Activated T-cell treated with anti-CD3 and anti-CD28 coated beads, Interleukin-2, amount 50 U/mL, for 4 hours (primary cell): ENCODE results near the gene CCDC51. TPM values are rescaled to one million over a fixed set of nuclear protein-coding genes. Genes with fewer than 3 reads are reported as not detected.

Experiments
- ATAC-seq, 2 donors: fragments of 200-7000 bp; cut with Tn5 transposase; one replicate each; pipeline ENCODE4 v1.10.0; 2021
- DNase-seq: peaks from one replicate; pipeline ENCODE4 v3.0.0-alpha.2; 2020
- H3K27me3 Mint-ChIP-seq: one replicate; pipeline ENCODE4 v1.8.0; 2021; ENCODE audit warnings: low read depth, mixed read lengths
- H3K36me3 Mint-ChIP-seq: one replicate; pipeline ENCODE4 v1.8.0; 2022; ENCODE audit warnings: mixed read lengths; ENCODE audit not compliant: insufficient read depth
- H3K4me1 Mint-ChIP-seq: one replicate; pipeline ENCODE4 v1.8.0; 2021; ENCODE audit warnings: low read depth, mixed read lengths
- H3K4me3 Mint-ChIP-seq: one replicate; pipeline ENCODE4 v1.8.0; 2021; ENCODE audit warnings: mild to moderate bottlenecking, moderate library complexity, mixed read lengths
- H3K9me3 Mint-ChIP-seq: one replicate; pipeline ENCODE4 v1.8.0; 2021; ENCODE audit warnings: mixed read lengths
- total RNA-seq, 3 donors: library from RNA; stranded (reverse); gene quantifications; one replicate each; pipeline ENCODE4 v1.2.1, GENCODE V29; 2021

The CCDC51 gene
- total RNA-seq, 3 donors from 2014 or later: 21.7 to 29.4 (median 24.7) TPM

GRCh38 chr3:48413611-48414010 lies 26.3 kb downstream of the CCDC51 start:
- Mint-ChIP-seq H3K27me3 (no peaks in the 10 kb centered on the region), H3K9me3 (no peaks in the 10 kb centered on the region), H3K36me3 (no peaks in the 10 kb centered on the region), H3K4me1 (no peaks in the 10 kb centered on the region), H3K4me3 (no peak overlapping the region)
- no peak for DNase-seq
- ATAC-seq: no peak

DNA sequence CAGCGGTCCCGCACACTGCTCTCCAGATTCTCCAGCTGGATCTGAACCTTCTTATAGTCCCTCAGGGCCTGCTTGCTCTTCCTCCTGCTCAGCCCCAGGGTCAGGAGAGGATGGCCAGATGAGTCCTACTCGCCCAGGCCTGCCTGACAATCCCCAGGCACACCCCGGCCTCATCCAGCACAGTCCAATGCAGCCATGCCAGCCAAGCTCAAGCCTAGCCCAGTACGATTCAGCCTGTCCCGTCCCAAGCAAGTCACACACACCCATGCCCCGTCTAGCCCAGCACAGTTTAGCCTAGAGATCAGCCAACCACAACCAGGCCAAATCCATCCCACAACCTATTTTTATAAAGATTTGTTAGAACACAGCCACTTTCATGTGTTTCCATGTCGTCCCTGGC lies 26.8 kb downstream of the CCDC51 start:
- Mint-ChIP-seq H3K9me3 (no peaks in the 10 kb centered on the region), H3K36me3 (no peaks in the 10 kb centered on the region), H3K4me1 (no peaks in the 10 kb centered on the region), H3K4me3 (no peak overlapping the region), H3K27me3 (no peaks in the 10 kb centered on the region)
- DNase-seq (no peak), ATAC-seq (no peak)

GRCh38 chr3:48412375-48413001 lies 27.4 kb downstream of the CCDC51 start:
- ATAC-seq (no peak), DNase-seq (no peak)
- Mint-ChIP-seq H3K4me1 (no peaks in the 10 kb centered on the region), H3K9me3 (no peaks in the 10 kb centered on the region), H3K4me3 (no peak overlapping the region), H3K27me3 (no peaks in the 10 kb centered on the region), H3K36me3 (no peaks in the 10 kb centered on the region)

DNA sequence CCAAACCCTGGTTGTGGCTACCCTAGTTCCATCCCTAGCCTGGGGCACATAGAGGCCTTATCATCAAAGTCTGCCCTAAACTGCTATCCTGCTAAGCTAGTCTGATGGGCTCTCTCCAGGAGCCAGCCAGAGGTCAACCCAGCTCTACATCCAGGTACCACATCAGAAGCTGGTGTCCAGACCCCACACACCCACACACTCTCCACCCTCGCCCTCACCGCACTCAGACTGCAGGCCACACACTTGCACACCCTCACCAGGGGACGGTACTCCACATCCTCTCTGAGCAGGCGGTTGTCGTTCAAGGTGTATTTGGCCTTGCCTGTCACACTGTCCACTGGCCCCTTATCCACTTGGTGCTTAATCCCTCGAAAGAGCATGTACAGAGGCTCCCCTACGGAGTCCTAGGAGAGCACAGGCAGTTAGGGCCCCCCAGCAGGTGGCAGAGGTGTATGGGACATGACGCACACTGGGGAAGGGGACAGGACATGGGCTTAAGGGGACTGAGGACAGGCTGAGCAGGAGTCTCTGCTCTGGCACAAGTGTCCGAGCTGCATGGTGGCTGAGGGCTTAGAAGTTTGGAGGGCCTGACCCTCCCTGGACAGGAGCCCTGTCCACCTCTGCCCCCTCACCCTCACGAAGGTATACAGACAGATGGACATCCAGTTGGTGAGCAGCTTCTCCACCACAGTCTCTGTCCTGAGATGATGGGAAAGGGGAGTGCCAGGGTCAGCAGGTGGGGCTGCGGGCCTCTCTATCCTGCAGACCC lies 28.1 kb downstream of the CCDC51 start:
- ATAC-seq (no peak), DNase-seq (no peak)
- Mint-ChIP-seq H3K4me1 (no peaks in the 10 kb centered on the region), H3K4me3 (no peak overlapping the region), H3K36me3 (no peaks in the 10 kb centered on the region), H3K9me3 (no peaks in the 10 kb centered on the region), H3K27me3 (no peaks in the 10 kb centered on the region)

DNA sequence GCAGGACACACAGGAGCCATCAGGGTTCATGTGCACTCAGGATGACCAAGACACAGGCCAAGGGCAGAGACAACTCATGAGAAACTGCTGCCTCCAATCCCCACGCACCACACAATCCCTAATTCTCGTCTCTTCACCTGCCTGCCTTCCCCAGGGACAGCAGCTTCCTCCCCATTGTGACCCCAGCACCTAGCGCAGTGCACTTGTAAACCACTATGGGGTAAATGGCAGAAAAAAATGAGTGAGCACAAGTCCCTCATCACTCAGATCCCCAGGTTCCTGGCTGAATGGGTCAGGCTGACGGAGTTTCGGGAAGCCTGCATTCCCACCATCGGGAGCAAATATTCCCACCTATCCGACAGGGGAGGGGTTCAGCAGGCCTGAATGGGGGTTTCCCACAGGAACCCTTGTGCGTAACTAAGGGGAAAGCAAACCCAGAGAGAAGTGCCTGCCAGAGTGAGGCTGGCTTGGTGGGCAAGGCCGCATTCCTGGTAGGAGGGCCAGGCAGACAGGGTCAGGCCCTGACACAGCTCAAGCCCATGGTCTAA lies 28.8 kb downstream of the CCDC51 start:
- H3K4me3 Mint-ChIP-seq: no peak overlapping the region
- no peaks in the 10 kb centered on the region for H3K4me1 Mint-ChIP-seq

GRCh38 chr3:48410205-48411040 lies 29.5 kb downstream of the CCDC51 start:
- Mint-ChIP-seq H3K36me3 (no peaks in the 10 kb centered on the region), H3K9me3 (no peaks in the 10 kb centered on the region), H3K4me3 (no peak overlapping the region), H3K27me3 (no peaks in the 10 kb centered on the region), H3K4me1 (no peaks in the 10 kb centered on the region)
- DNase-seq (no peak), ATAC-seq (no peak)

More for the DNA sequence above, 28.8 kb downstream of the CCDC51 start:
- no peak for ATAC-seq
- H3K9me3 Mint-ChIP-seq: no peaks in the 10 kb centered on the region
- no peaks in the 10 kb centered on the region for H3K27me3 Mint-ChIP-seq
- DNase-seq: no peak
- H3K36me3 Mint-ChIP-seq: no peaks in the 10 kb centered on the region

- DNase-seq (peak; percentile 3), ATAC-seq (no peak)
- Mint-ChIP-seq H3K27me3 (no peaks in the 10 kb centered on the region), H3K4me3 (no peak overlapping the region), H3K36me3 (no peaks in the 10 kb centered on the region), H3K9me3 (no peaks in the 10 kb centered on the region), H3K4me1 (no peaks in the 10 kb centered on the region)
Measured at GRCh38 chr3:48409291-48410201, 30.4 kb downstream of the CCDC51 start.

- H3K4me3 Mint-ChIP-seq: no peak overlapping the region
- no peaks in the 10 kb centered on the region for H3K9me3 Mint-ChIP-seq
- H3K27me3 Mint-ChIP-seq: no peaks in the 10 kb centered on the region
- DNase-seq (peak; percentile 2), ATAC-seq (no peak)
- H3K36me3 Mint-ChIP-seq: no peaks in the 10 kb centered on the region
- H3K4me1 Mint-ChIP-seq: no peaks in the 10 kb centered on the region
Measured at GRCh38 chr3:48408823-48409281, 31.1 kb downstream of the CCDC51 start.

DNA sequence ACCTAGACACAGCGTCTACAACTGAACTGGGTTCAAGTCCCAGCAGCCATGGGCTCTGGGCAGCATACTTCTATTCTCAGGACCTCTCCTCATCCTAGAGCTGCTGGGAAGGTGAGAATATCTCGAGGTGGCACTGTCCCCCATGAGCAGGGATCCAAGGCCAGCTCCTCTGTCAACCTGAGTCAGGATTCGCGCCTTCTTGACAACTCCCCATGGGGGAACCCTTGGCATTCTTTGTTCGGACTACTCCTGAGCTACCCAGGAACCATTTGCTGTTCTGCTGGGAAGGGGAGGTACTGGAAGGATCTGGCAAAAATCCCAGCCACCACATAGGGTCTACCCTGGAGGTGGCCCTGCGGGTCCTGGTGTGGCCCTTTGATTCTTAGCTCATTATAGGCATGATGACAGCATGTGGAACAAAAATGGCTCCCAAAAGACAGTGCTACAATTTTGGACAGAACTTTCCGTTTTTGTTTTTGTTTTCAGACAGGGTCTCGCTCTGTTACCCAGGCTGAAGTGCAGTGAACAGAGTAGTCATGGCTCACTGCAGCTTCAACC lies 32.3 kb downstream of the CCDC51 start:
- H3K4me1 Mint-ChIP-seq: no peaks in the 10 kb centered on the region
- no peak overlapping the region for H3K4me3 Mint-ChIP-seq
- no peaks in the 10 kb centered on the region for H3K9me3 Mint-ChIP-seq
- ATAC-seq (no peak), DNase-seq (no peak)
- no peaks in the 10 kb centered on the region for H3K36me3 Mint-ChIP-seq
- no peaks in the 10 kb centered on the region for H3K27me3 Mint-ChIP-seq

GRCh38 chr3:48406443-48407431 lies 33.2 kb downstream of the CCDC51 start:
- H3K4me3 Mint-ChIP-seq: no peak overlapping the region
- no peaks in the 10 kb centered on the region for H3K9me3 Mint-ChIP-seq
- peak; percentile 2 for DNase-seq
- ATAC-seq: no peak
- H3K27me3 Mint-ChIP-seq: no peaks in the 10 kb centered on the region
- no peaks in the 10 kb centered on the region for H3K36me3 Mint-ChIP-seq
- no peaks in the 10 kb centered on the region for H3K4me1 Mint-ChIP-seq

DNA sequence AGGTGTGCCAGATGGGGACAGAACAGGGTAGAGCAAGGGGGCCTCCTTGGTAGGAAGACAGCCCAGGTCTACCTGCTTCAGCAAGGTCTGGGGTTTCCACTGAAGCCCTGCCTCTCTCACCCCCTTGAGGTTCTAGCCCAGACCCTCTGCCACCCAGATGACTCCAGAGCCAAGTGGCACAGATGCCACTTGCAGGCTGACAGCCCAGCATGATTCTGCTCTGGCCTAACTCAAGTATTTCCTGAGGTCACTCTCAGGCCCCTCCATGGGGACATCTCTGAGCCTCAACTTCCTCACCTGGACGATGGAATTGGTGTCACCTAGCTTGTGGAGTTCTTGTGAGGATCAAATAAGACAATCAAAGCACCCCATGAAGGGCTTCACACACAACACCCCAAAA lies 33.9 kb downstream of the CCDC51 start:
- Mint-ChIP-seq H3K27me3 (no peaks in the 10 kb centered on the region), H3K4me3 (no peak overlapping the region), H3K9me3 (no peaks in the 10 kb centered on the region), H3K36me3 (no peaks in the 10 kb centered on the region), H3K4me1 (no peaks in the 10 kb centered on the region)
- DNase-seq: peak; percentile 2
- no peak for ATAC-seq

DNA sequence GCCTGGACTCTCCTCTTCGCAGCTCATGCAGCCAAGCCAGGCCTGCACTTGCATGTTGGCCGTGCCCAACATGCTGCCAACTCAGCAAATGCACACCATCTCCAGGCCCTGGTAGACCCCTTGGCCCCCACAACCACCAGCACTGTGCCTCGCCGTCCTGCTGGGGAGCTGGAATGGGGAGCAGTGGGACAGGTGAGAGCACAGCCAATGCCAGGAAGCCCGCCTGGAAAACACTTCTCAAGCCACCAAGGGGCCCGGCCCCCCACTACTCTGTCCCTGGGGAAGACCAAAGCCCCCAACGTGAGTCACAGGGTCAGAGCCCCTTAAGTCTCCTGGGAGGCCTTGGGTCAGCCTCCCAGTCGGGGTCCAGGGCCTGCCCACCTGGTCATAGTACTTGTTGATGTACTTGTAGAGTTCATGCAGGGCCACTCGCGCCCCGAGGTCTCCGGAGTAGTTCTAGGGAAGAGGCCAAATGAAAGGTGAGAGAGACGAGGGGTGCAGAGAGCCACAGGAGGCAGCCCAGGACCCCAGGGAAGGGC lies 34.5 kb downstream of the CCDC51 start:
- Mint-ChIP-seq H3K27me3 (no peaks in the 10 kb centered on the region), H3K36me3 (no peaks in the 10 kb centered on the region), H3K4me3 (no peak overlapping the region), H3K4me1 (no peaks in the 10 kb centered on the region), H3K9me3 (no peaks in the 10 kb centered on the region)
- peak; percentile 4 for DNase-seq
- no peak for ATAC-seq
